Neural crest cell (in vitro differentiated cells): Measurements from ENCODE around the gene TPRKB. TPM values are rescaled to one million over a fixed set of nuclear protein-coding genes. Genes with fewer than 3 reads are reported as not detected.
"Not testable (repeated sequence)": the region's sequence is repeated elsewhere in the genome, so short reads cannot be mapped to it uniquely, and the experiment has no call there.

Experiments used
- DNase-seq: peaks from one replicate; pipeline ENCODE4 v3.0.0; 2021; ENCODE audit warnings: low read depth, mixed read lengths, low spot score
- H3K27ac Mint-ChIP-seq: one replicate; pipeline ENCODE4 v1.8.0; 2021; ENCODE audit warnings: mild to moderate bottlenecking, mixed read lengths; ENCODE audit not compliant: unreplicated experiment
- H3K27me3 Mint-ChIP-seq: 2 replicates; pipeline ENCODE4 v1.8.0; 2021; ENCODE audit warnings: low read depth, mild to moderate bottlenecking, mixed read lengths
- H3K36me3 Mint-ChIP-seq: 2 replicates; pipeline ENCODE4 v1.8.0; 2021; ENCODE audit warnings: low read depth, mild to moderate bottlenecking, mixed read lengths
- H3K4me1 Mint-ChIP-seq: 2 replicates; pipeline ENCODE4 v1.8.0; 2021; ENCODE audit warnings: mixed read lengths
- H3K4me3 Mint-ChIP-seq: one replicate; pipeline ENCODE4 v1.8.0; 2021; ENCODE audit warnings: mild to moderate bottlenecking, mixed read lengths
- H3K9me3 Mint-ChIP-seq: 2 replicates; pipeline ENCODE4 v1.8.0; 2021; ENCODE audit warnings: mixed read lengths
- long read RNA-seq: library from polyadenylated mRNA; unstranded; transcript quantifications from one replicate; pipeline ENCODE4 v2.0.0, GENCODE V29; 2020
- total RNA-seq: library from RNA; stranded (reverse); gene quantifications from 2 replicates; pipeline ENCODE4 v1.2.1, GENCODE V29; 2021
- TF ChIP-seq, protein P1 (sequence below): fragments of 200-600 bp; sonication (generic); conservative IDR thresholded peaks from 2 replicates; pipeline ENCODE4 v1.5.0; 2021; ENCODE audit warnings: antibody characterized with exemption, mild to moderate bottlenecking

The TPRKB gene
- 44.2 and 46.2 TPM in 2 replicates for total RNA-seq
- long read RNA-seq, transcript TPRKB-201 (5 exons, 748 nt): major isoform, 17 of 37 reads
- long read RNA-seq, transcript TPRKB-210 (4 exons, 798 nt): minor isoform, 6 of 37 reads
- long read RNA-seq, partial matches to known transcripts: 5 of 37 reads
- long read RNA-seq, other reads (novel, unspliced or antisense): 4 of 37 reads

DNA sequence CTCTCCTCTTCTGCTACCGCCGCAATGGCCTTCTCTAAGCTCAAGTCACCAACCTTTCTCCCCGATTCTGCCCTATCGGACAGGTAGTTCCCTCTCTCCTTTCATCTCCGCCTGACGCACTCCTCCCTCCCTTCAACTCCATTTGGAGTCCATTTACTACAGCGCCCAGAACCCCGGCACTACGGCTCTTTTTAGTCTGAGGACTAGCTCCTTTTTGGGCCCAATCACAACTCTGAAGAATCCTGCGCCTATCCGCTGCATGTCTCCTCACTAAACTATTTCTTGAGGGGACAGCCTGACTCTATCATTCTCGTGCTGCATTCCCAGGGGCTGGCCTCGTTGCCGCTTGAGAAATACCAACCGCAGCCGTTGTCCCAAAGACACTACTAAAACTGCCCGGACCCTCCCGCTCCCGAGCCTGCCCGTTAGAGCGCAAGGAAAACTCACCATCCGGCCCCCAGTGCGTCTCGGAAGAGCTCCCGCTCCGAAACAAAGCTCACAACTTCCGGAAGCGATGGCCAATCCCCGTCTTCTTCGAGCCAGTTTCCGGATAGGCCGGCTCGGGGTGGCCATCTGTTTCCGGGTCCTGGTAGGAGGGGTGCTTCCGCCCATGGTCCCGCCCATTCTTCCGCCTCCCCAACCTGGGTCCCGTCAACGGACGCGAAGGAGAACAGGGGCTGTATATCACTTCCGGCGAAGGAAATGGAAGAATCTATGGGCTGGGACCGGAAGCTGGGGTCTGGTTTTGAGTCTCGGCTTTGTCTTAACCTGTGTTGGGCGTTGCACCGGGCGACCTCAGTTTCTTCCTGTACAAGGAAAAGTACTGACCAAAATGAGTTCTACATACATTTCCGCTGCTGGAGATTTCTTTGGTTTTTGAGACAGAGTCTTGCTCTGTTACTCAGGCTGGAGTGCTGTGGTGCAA lies at the start of gene TPRKB:
Gene TPRKB, minus strand, starts transcription at position 491 of the 925 bp plus-strand sequence. CDS start 2,776 bp downstream, outside the sequence.
- peaks cover 11% of the 10 kb centered on the region for H3K9me3 Mint-ChIP-seq
- peaks cover 19% of the 10 kb centered on the region for H3K4me1 Mint-ChIP-seq
- peaks cover 24% of the 10 kb centered on the region for H3K36me3 Mint-ChIP-seq
- TF ChIP-seq, protein P1, sequence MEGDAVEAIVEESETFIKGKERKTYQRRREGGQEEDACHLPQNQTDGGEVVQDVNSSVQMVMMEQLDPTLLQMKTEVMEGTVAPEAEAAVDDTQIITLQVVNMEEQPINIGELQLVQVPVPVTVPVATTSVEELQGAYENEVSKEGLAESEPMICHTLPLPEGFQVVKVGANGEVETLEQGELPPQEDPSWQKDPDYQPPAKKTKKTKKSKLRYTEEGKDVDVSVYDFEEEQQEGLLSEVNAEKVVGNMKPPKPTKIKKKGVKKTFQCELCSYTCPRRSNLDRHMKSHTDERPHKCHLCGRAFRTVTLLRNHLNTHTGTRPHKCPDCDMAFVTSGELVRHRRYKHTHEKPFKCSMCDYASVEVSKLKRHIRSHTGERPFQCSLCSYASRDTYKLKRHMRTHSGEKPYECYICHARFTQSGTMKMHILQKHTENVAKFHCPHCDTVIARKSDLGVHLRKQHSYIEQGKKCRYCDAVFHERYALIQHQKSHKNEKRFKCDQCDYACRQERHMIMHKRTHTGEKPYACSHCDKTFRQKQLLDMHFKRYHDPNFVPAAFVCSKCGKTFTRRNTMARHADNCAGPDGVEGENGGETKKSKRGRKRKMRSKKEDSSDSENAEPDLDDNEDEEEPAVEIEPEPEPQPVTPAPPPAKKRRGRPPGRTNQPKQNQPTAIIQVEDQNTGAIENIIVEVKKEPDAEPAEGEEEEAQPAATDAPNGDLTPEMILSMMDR: no peak
- peak; percentile 89 for DNase-seq
- H3K27me3 Mint-ChIP-seq: peaks cover 36% of the 10 kb centered on the region
- peak within 1 kb of the TSS; percentile 98 for H3K4me3 Mint-ChIP-seq
- peak within 1 kb of the TSS; percentile 94 for H3K27ac Mint-ChIP-seq

DNA sequence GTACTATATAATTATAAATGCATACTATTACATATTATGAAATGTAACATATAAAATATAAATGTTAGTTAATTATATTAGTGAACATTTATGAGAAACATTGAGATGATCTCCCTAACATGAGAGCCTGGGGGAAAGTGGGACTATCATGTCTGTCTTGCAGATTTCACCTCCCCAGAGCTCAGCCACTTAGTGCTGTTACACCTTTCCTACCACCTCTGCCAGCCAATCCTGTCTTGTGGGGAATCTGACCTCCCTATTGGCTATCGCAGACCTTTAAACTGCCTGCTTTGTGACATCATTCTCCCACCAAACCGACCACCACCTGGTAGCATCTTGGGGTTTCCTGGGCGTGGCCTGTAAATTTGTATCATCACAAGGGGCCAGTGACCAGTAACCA lies 46.7 kb upstream of the TPRKB start, which contains the start of gene C2orf78:
Gene C2orf78, plus strand, starts transcription at position 301 of the 400 bp plus-strand sequence. CDS start 127 bp downstream, outside the sequence.
- H3K36me3 Mint-ChIP-seq, H3K27ac Mint-ChIP-seq, DNase-seq, H3K27me3 Mint-ChIP-seq, H3K4me3 Mint-ChIP-seq, H3K9me3 Mint-ChIP-seq: not testable (repeated sequence)
- H3K4me1 Mint-ChIP-seq: peaks cover 12% of the 10 kb centered on the region

DNA sequence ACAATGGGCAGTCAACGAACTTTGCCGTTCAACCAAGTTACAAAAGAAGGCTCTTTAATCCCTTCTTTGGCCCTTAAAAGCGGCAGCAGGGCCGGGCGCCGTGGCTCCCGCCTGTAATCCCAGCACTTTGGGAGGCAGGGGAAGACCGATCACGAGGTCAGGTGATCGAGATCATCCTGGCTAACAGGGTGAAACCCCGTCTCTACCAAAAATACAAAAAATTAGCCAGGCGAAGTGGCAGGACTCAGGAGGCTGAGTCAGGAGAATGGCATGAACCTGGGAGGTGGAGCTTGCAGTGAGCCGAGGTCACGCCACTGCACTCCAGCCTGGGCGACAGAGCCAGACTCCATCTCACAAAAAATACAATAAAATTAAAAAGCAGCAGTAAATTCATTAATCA lies 46.3 kb upstream of the TPRKB start:
- not testable (repeated sequence) for H3K27me3 Mint-ChIP-seq, H3K36me3 Mint-ChIP-seq, H3K9me3 Mint-ChIP-seq, DNase-seq, H3K4me3 Mint-ChIP-seq, H3K27ac Mint-ChIP-seq
- H3K4me1 Mint-ChIP-seq: peaks cover 16% of the 10 kb centered on the region

DNA sequence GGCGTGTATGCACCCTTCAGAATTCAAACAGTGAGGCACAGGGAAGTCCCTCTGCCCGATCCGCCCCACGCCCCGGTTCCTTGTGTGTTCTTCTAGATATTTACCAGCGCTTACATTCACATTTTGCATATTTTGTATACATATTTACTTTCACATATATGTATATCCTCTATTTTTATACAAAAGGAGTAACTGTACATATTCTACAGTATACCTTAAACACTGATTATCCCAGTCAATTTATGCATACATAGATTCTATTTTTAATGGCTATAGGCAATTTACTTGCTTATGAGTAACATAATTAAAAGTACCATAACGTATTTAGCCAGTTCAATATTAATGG lies 43.1 kb upstream of the TPRKB start:
- TF ChIP-seq, protein P1: no peak
- DNase-seq: no peak
- Mint-ChIP-seq H3K4me3 (peak overlapping the region; percentile 97), H3K27ac (no peak overlapping the region), H3K36me3 (no peaks in the 10 kb centered on the region), H3K4me1 (peaks cover 19% of the 10 kb centered on the region), H3K27me3 (peaks cover 5% of the 10 kb centered on the region), H3K9me3 (no peaks in the 10 kb centered on the region)

DNA sequence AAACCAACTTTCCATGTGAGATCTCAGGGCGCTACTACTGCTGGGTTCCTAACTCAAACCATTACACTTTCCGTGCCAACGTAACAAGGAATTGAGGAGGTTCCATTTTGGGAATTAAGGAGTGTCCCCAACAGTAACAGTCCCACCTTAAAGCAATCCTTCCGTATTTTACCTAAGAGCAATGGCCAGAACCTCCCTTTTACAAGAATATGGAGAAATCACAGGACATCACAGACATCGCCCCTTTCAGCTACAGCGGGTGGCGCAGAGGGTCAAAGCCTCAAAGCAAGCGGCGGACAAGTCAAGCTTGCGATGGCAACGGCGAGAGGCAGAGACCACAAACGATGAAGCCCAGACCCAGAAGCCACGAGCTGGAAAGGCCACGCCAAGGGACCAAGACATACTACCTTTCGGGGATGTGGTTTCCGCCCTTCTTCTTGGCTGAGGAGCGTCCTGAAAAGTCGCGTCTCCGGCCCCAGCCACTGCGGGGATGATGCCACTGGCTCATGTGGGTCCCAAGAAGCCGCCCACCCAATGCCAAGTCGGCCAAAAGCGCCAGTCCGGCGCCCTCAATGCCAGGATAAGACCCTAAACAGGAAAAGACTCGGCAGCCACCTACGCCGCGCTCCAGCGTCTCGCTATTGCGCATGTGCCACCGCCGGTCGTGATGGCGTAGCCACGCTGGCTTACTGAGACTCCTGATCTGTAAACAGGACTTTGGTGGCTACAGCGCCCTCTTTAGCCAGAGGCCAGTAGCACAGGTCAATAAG lies 42.5 kb upstream of the TPRKB start, which contains the start of gene DUSP11:
Gene DUSP11, minus strand, starts transcription at position 637 of the 770 bp plus-strand sequence. Its CDS starts 129 bp downstream, at position 508.
- peaks cover 5% of the 10 kb centered on the region for H3K27me3 Mint-ChIP-seq
- peak within 1 kb of the TSS; percentile 97 for H3K4me3 Mint-ChIP-seq
- peak; percentile 98 for DNase-seq
- peaks cover 19% of the 10 kb centered on the region for H3K4me1 Mint-ChIP-seq
- TF ChIP-seq, protein P1: peak; percentile 90
- H3K36me3 Mint-ChIP-seq: peaks cover 3% of the 10 kb centered on the region
- H3K9me3 Mint-ChIP-seq: no peaks in the 10 kb centered on the region
- H3K27ac Mint-ChIP-seq: peak within 1 kb of the TSS; percentile 98

DNA sequence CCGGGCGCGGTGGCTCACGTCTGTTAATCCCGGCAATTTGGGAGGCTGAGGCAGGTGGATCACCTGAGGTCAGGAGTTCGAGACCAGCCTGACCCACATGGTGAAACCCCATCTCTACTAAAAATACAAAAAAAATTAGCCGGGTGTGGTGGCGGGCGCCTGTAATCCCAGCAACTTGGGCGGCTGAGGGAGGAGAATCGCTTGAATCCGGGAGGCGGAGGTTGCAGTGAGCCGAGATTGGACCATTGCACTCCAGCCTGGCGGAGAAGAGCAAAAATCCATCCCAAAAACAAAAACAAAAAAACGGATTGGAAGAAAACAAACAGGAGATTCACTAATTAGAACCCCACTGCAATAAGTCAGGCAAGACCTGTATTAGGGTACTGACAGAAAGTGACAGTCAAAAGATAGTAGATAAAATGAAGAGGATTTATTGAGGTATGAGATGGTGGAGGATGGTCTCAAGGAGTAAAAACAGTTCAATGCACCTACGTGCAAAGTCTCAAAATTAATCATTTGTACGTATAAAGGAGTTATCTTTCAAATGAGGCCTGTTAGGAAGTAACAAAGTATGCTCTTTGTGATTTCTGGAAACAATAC lies 41.8 kb upstream of the TPRKB start:
- peak overlapping the region; percentile 98 for H3K27ac Mint-ChIP-seq
- not testable (repeated sequence) for DNase-seq, H3K27me3 Mint-ChIP-seq, H3K36me3 Mint-ChIP-seq, H3K9me3 Mint-ChIP-seq
- peaks cover 19% of the 10 kb centered on the region for H3K4me1 Mint-ChIP-seq
- H3K4me3 Mint-ChIP-seq: peak overlapping the region; percentile 97
